HepG2 (cell line): ENCODE data around the gene KCNG4. TPM values are rescaled to one million over a fixed set of nuclear protein-coding genes. Genes with fewer than 3 reads are reported as not detected.

ENCODE experiments used
- AGO1 ChIP-seq: fragments of 200-400 bp; formaldehyde crosslinking; IDR thresholded peaks from 2 replicates; pipeline ENCODE4 v1.6.1; 2017; ENCODE audit warnings: mild to moderate bottlenecking, low read depth, low read length, moderate library complexity; ENCODE audit not compliant: poor library complexity, severe bottlenecking
- BCL6 ChIP-seq: IDR thresholded peaks from 2 replicates; pipeline ENCODE4 v1.6.1; 2016; ENCODE audit warnings: missing genetic modification reagents, missing compliant biosample characterization
- CCDC6 ChIP-seq: sonication (generic); formaldehyde crosslinking; IDR thresholded peaks from 2 replicates; pipeline ENCODE4 v1.8.1; 2022; ENCODE audit warnings: mild to moderate bottlenecking, missing genetic modification reagents, moderate library complexity
- CHD4 ChIP-seq: fragments of 200-600 bp; sonication (generic); IDR thresholded peaks from 2 replicates; pipeline ENCODE4 v1.7.0; 2017; ENCODE audit warnings: mild to moderate bottlenecking, low read length, borderline replicate concordance
- FOXA3 ChIP-seq: IDR thresholded peaks from 2 replicates; pipeline ENCODE4 v1.6.1; 2016; ENCODE audit warnings: missing genetic modification reagents, missing compliant biosample characterization
- FUBP1 ChIP-seq: sonication (generic); formaldehyde crosslinking; IDR thresholded peaks from 2 replicates; pipeline ENCODE4 v1.5.1; 2020; ENCODE audit warnings: missing genetic modification reagents, mild to moderate bottlenecking, borderline replicate concordance
- HIVEP1 ChIP-seq: sonication (generic); formaldehyde crosslinking; IDR thresholded peaks from 2 replicates; pipeline ENCODE4 v1.4.0; 2020; ENCODE audit warnings: mild to moderate bottlenecking, missing genetic modification reagents
- HOXD1 ChIP-seq: sonication (generic); formaldehyde crosslinking; IDR thresholded peaks from 2 replicates; pipeline ENCODE4 v1.5.0; 2020; ENCODE audit warnings: missing genetic modification reagents
- JUN ChIP-seq: sonication (generic); formaldehyde crosslinking; IDR thresholded peaks from 2 replicates; pipeline ENCODE4 v1.4.0; 2020; ENCODE audit warnings: mild to moderate bottlenecking, missing genetic modification reagents
- KLF12 ChIP-seq: sonication (generic); formaldehyde crosslinking; IDR thresholded peaks from 2 replicates; pipeline ENCODE4 v1.4.0; 2020; ENCODE audit warnings: missing genetic modification reagents, borderline replicate concordance
- MXD4 ChIP-seq: IDR thresholded peaks from 2 replicates; pipeline ENCODE4 v1.6.1; 2016; ENCODE audit warnings: mild to moderate bottlenecking, missing biosample characterization, missing genetic modification reagents
- RNF2 ChIP-seq: fragments of 450-650 bp; conservative IDR thresholded peaks from 2 replicates; pipeline ENCODE4 v1.6.1; 2016; ENCODE audit warnings: low read depth
- RXRA ChIP-seq: sonication (generic); formaldehyde crosslinking; IDR thresholded peaks from 2 replicates; pipeline ENCODE4 v1.5.1; 2020; ENCODE audit warnings: missing genetic modification reagents
- SNAPC4 ChIP-seq: sonication (generic); formaldehyde crosslinking; IDR thresholded peaks from 2 replicates; pipeline ENCODE4 v1.4.0; 2020; ENCODE audit warnings: mild to moderate bottlenecking, missing genetic modification reagents
- SP5 ChIP-seq: IDR thresholded peaks from 2 replicates; pipeline ENCODE4 v1.6.1; 2016; ENCODE audit warnings: low read depth, borderline replicate concordance
- TRIM24 ChIP-seq: sonication (generic); formaldehyde crosslinking; IDR thresholded peaks from 2 replicates; pipeline ENCODE4 v1.8.0; 2022; ENCODE audit warnings: mild to moderate bottlenecking, missing genetic modification reagents
- ZNF124 ChIP-seq: sonication (generic); formaldehyde crosslinking; IDR thresholded peaks from 2 replicates; pipeline ENCODE4 v1.4.0; 2020; ENCODE audit warnings: missing genetic modification reagents
- ZNF234 ChIP-seq: sonication (generic); formaldehyde crosslinking; conservative IDR thresholded peaks from 2 replicates; pipeline ENCODE4 v1.5.1; 2020; ENCODE audit warnings: mild to moderate bottlenecking, missing genetic modification reagents
- ZNF446 ChIP-seq: sonication (generic); formaldehyde crosslinking; IDR thresholded peaks from 2 replicates; pipeline ENCODE4 v1.5.0; 2020; ENCODE audit warnings: mild to moderate bottlenecking, missing genetic modification reagents
- ZNF547 ChIP-seq: sonication (generic); formaldehyde crosslinking; IDR thresholded peaks from 2 replicates; pipeline ENCODE4 v1.5.1; 2020; ENCODE audit warnings: mild to moderate bottlenecking, missing genetic modification reagents
- ZNF768 ChIP-seq: sonication (generic); formaldehyde crosslinking; IDR thresholded peaks from 2 replicates; pipeline ENCODE4 v1.4.0; 2020; ENCODE audit warnings: missing genetic modification reagents
- ZSCAN12 ChIP-seq: sonication (generic); formaldehyde crosslinking; IDR thresholded peaks from 2 replicates; pipeline ENCODE4 v1.9.0; 2021; ENCODE audit warnings: mild to moderate bottlenecking, missing genetic modification reagents
- ZSCAN9 ChIP-seq: IDR thresholded peaks from 2 replicates; pipeline ENCODE4 v1.6.1; 2016; ENCODE audit warnings: borderline replicate concordance
- polyA plus RNA-seq, 8 experiments: library from polyadenylated mRNA; depleted of rRNA in 3 of 8; stranded (reverse) in 7 of 8; unstranded in 1 of 8; fragments of >200 nt; fragmentation: Illumina TruSeq in 4 of 8; extraction: Trizol in 4 of 8; gene quantifications; 2 replicates each; pipeline versions ENCODE4 v1.2.1 to v1.2.3, GENCODE V29; 2011 to 2016; ENCODE audit warnings: low read depth in 4 of 8, missing spikeins in 1 of 8, mixed read lengths in 1 of 8; ENCODE audit not compliant: insufficient read depth in 1 of 8
- total RNA-seq, 5 experiments: library from RNA; depleted of rRNA; stranded (reverse); fragments of >200 nt; fragmentation: Illumina TruSeq; extraction: Trizol; gene quantifications; 2 replicates each; pipeline ENCODE4 v1.2.3, GENCODE V29; 2016; ENCODE audit warnings: low read depth in 1 of 5

The KCNG4 gene
- total and polyA plus RNA-seq, 2 of the 13 experiments (the other 11 are each of a cell fraction or from before 2014, with no cell fraction given): not detected

GRCh38 chr16:84186685-84187437, 53.0 kb downstream of the KCNG4 start, which contains the start of gene TAF1C (continued):
- TF ChIP-seq CCDC6 (CRISPR knock-in tag) (peak; percentile 88), ZSCAN9 (CRISPR knock-in tag) (peak; percentile 69; the same call in 1 of the 2 replicates), CHD4 (0 out of 2 replicates have a peak, but pooled peaks have one; percentile 77), RNF2 (peak; percentile 72; the same call in 1 of the 2 replicates), ZNF446 (no peak), FUBP1 (0 out of 2 replicates have a peak, but pooled peaks have one; percentile 31), TRIM24 (CRISPR knock-in tag) (no peak), RXRA (CRISPR knock-in tag) (peak; percentile 66), HOXD1 (CRISPR knock-in tag) (peak; percentile 71), MXD4 (CRISPR knock-in tag) (peak; percentile 93), BCL6 (CRISPR knock-in tag) (peak; percentile 40; the same call in 1 of the 2 replicates), SP5 (CRISPR knock-in tag) (peak; percentile 35; the same call in 1 of the 2 replicates), HIVEP1 (peak; percentile 68), KLF12 (no peak), ZNF234 (CRISPR knock-in tag) (no peak), ZNF768 (CRISPR knock-in tag) (peak; percentile 82), ZSCAN12 (CRISPR knock-in tag) (peak; percentile 92; the same call in 1 of the 2 replicates), AGO1 (peak; percentile 88), SNAPC4 (CRISPR knock-in tag) (peak; percentile 86), FOXA3 (CRISPR knock-in tag) (peak; percentile 46), ZNF547 (CRISPR knock-in tag) (peak; percentile 55; the same call in 1 of the 2 replicates), ZNF124 (0 out of 2 replicates have a peak, but pooled peaks have one; percentile 85), JUN (CRISPR knock-in tag) (no peak)
